ENCODE measurements around the gene TRAPPC14. TPM values are rescaled to one million over a fixed set of nuclear protein-coding genes. Genes with fewer than 3 reads are reported as not detected.
"Not testable (repeated sequence)": the region's sequence is repeated elsewhere in the genome, so short reads cannot be mapped to it uniquely, and the experiment has no call there.

The TRAPPC14 gene
- total and polyA plus RNA-seq, 9 donors = 5.8 to 13.9 (median 10.8) TPM

DNA sequence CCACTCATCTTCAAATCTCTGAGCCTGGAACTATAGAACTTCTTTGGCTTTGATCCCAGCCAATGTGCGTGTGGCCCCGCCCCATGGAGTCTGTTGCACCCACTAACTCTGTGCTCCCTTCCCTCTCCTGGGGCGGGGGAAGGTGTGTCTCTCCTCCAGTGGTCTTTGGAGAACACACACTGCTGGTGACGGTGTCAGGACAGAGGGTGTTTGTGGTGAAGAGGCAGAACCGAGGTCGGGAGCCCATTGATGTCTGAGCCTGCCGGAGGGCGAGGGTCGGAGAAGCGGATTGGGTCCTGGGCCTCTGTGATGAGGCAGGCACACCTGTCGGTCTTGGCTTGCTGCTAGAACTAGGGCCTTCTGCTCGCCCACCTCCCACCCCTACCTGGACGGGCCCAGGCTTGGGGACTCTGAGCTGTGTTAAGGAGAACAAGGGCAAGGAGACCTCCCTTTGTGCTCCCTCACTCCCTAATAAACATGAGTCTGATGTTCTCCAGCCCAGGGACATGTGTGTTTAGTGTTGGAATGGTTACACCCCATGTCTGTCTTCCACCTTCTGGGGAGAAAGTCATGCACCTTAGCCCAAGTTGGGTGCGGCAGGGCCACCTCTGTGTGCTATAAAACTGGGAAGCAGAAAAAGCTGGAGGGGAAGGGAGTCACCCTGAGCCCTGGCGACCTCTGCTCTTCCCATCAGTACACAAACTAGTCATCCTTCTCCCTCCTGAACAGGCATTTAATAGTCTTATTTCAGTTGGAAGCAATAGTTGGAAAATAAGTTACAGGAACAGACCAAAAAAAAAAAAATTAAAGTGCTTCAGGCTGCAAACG is 4.6 kb downstream of the TRAPPC14 start:
- whole genome bisulfite sequencing (ENCODE audit: insufficient coverage) = 50% methylated on average over 2 of the region's 16 CpGs
- DNase-seq = no peak
- Histone ChIP-seq H3K36me3 (ENCODE audit: control insufficient read depth, insufficient read depth, low read length) (peaks cover 45% of the 10 kb centered on the region), H3K27me3 (ENCODE audit: control insufficient read depth, insufficient read depth, low read length) (no peaks in the 10 kb centered on the region), H3K4me3 (ENCODE audit: low read length) (no peak overlapping the region), H3K27ac (ENCODE audit: low read length) (no peak overlapping the region), H3K4me1 (ENCODE audit: control insufficient read depth, insufficient read depth, low read length) (peaks cover 21% of the 10 kb centered on the region), H3K9me3 (replicated peaks; ENCODE audit: control insufficient read depth, low read depth, low read length) (no peaks in the 10 kb centered on the region)

DNA sequence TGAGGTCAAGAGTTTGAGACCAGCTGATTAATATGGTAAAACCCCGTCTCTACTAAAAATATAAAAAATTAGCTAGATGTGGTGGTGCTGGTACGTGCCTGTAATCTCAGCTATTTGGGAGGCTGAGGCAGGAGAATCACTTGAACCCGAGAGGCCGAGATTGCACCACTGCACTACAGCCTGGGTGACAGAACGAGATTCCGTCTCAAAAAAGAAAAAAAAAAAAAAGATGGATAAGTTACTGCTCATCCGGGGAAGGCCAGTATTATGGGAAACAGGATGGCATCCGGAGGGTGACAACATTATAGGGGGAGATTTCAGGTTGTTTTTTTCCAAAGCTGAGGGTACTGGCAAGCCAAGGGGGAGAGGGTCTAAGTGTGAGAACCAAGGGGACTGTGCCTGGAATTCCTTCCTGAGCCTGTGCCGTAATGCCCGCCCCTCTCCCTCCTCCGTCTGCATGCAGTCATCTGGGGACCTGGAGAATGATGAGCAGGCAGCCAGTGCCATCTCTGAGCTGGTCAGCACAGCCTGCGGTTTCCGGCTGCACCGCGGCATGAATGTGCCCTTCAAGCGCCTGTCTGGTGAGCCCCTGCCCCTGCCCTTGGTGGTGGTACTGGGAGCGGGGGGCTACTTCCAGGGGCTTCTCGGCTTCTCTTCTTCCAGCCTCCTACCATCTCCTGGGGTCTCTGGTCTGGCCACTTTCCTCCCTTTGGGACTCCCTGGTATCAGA is 5.4 kb downstream of the TRAPPC14 start:
- no peak overlapping the region for H3K27ac ChIP-seq (ENCODE audit: low read length)
- WGBS (ENCODE audit: insufficient coverage) = 82% methylated on average over 10 of the region's 18 CpGs
- H3K27me3 ChIP-seq (ENCODE audit: control insufficient read depth, insufficient read depth, low read length) = no peaks in the 10 kb centered on the region
- H3K4me3 ChIP-seq (ENCODE audit: low read length) = no peak overlapping the region
- H3K9me3 ChIP-seq (replicated peaks; ENCODE audit: control insufficient read depth, low read depth, low read length) = no peaks in the 10 kb centered on the region
- H3K4me1 ChIP-seq (ENCODE audit: control insufficient read depth, insufficient read depth, low read length) = peaks cover 23% of the 10 kb centered on the region
- no peak for DNase-seq
- H3K36me3 ChIP-seq (ENCODE audit: control insufficient read depth, insufficient read depth, low read length) = peaks cover 45% of the 10 kb centered on the region

DNA sequence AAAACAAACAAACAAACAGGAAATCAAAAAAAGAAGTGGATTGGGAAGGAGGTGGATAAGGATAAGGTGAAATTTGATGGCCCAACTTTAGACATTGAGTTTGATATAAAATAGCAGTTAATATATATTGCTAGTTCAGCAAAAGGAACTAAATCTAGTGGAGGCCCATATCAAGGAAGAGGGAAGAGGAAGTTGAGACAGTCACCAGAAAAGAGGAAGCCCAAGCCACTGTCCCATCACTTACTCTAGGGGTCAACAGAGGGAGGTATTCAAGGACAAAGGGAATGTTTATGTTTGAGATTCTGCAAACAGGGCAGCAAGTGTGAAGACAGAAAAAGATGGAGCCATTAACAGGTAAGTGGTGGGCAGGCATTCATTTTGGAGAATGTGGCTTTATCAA is 6.1 kb downstream of the TRAPPC14 start:
- H3K27me3 ChIP-seq (ENCODE audit: control insufficient read depth, insufficient read depth, low read length) = no peaks in the 10 kb centered on the region
- no peak overlapping the region for H3K27ac ChIP-seq (ENCODE audit: low read length)
- no peak for DNase-seq
- no peak overlapping the region for H3K4me3 ChIP-seq (ENCODE audit: low read length)
- peaks cover 45% of the 10 kb centered on the region for H3K36me3 ChIP-seq (ENCODE audit: control insufficient read depth, insufficient read depth, low read length)
- H3K9me3 ChIP-seq (replicated peaks; ENCODE audit: control insufficient read depth, low read depth, low read length) = no peaks in the 10 kb centered on the region
- H3K4me1 ChIP-seq (ENCODE audit: control insufficient read depth, insufficient read depth, low read length) = peaks cover 20% of the 10 kb centered on the region

DNA sequence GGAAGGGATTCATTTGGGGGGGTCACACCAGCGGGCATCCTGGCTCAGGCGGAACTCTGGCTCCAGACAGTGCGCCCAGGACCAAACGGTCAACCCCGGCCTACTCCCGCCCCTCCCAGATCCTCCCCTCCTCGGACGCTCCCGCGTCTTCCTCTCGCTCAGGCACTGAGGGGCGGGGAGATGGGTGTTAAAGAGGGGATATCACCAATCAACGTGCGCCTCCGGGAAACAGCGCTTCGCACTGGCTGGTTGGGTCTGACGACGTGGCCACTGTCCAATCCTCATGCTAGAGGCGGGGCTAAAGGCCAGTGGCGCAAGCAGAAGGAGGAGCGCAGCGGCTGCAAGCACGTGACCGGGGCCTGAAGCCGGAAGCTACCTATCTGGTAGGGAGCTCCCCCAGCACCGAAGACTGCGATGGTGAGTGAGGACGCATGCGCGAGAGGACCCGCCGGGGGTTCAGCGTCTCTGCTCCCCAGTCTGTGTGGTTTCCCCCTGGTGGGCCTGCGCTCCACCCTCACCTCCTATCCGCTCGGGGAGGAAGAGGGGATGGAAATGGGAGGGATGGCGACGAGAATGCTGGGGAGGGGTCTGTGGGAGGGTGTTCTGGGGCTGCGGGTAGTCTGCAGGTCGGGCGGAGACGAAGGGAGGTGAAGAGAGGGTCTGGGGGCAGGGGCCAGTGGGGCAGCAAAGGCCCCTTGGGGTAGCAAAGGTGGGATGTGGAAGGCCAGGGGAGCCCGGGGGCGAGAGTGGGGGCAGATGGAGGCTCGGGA is 9.8 kb downstream of the TRAPPC14 start, which contains the start of gene LAMTOR4:
TSS of gene LAMTOR4 (plus strand) at position 360 of the 770 bp plus-strand sequence. CDS start at position 415, 55 bp downstream.
- H3K4me1 ChIP-seq (ENCODE audit: control insufficient read depth, insufficient read depth, low read length) = peaks cover 15% of the 10 kb centered on the region
- DNase-seq = peak; percentile 100
- H3K27ac ChIP-seq (ENCODE audit: low read length) = peak within 1 kb of the TSS; percentile 86
- peak within 1 kb of the TSS; percentile 98 for H3K4me3 ChIP-seq (ENCODE audit: low read length)
- no peaks in the 10 kb centered on the region for H3K27me3 ChIP-seq (ENCODE audit: control insufficient read depth, insufficient read depth, low read length)
- H3K36me3 ChIP-seq (ENCODE audit: control insufficient read depth, insufficient read depth, low read length) = peaks cover 11% of the 10 kb centered on the region
- WGBS (ENCODE audit: insufficient coverage) = 0% methylated on average over 29 of the region's 46 CpGs
- no peaks in the 10 kb centered on the region for H3K9me3 ChIP-seq (replicated peaks; ENCODE audit: control insufficient read depth, low read depth, low read length)

- peaks cover 5% of the 10 kb centered on the region for H3K36me3 ChIP-seq (ENCODE audit: control insufficient read depth, insufficient read depth, low read length)
- DNase-seq = no peak
- no peaks in the 10 kb centered on the region for H3K9me3 ChIP-seq (replicated peaks; ENCODE audit: control insufficient read depth, low read depth, low read length)
- peak overlapping the region; percentile 86 for H3K27ac ChIP-seq (ENCODE audit: low read length)
- H3K27me3 ChIP-seq (ENCODE audit: control insufficient read depth, insufficient read depth, low read length) = no peaks in the 10 kb centered on the region
- WGBS (ENCODE audit: insufficient coverage) = 26% methylated on average over 11 of the region's 14 CpGs
- H3K4me3 ChIP-seq (ENCODE audit: low read length) = peak overlapping the region; percentile 51
- H3K4me1 ChIP-seq (ENCODE audit: control insufficient read depth, insufficient read depth, low read length) = peaks cover 15% of the 10 kb centered on the region
Observed at GRCh38 chr7:100148225-100148558, 10.3 kb downstream of the TRAPPC14 start.

- Histone ChIP-seq H3K4me3 (ENCODE audit: low read length) (no peak overlapping the region), H3K27ac (ENCODE audit: low read length) (no peak overlapping the region), H3K4me1 (ENCODE audit: control insufficient read depth, insufficient read depth, low read length) (peaks cover 15% of the 10 kb centered on the region), H3K27me3 (ENCODE audit: control insufficient read depth, insufficient read depth, low read length) (no peaks in the 10 kb centered on the region), H3K36me3 (ENCODE audit: control insufficient read depth, insufficient read depth, low read length) (no peaks in the 10 kb centered on the region), H3K9me3 (replicated peaks; ENCODE audit: control insufficient read depth, low read depth, low read length) (no peaks in the 10 kb centered on the region)
- no peak for DNase-seq
- WGBS (ENCODE audit: insufficient coverage) = no CpG with 5 or more reads among the region's 2 CpGs
Observed at GRCh38 chr7:100147278-100147677, 11.2 kb downstream of the TRAPPC14 start.

GRCh38 chr7:100146350-100146749 is 12.2 kb downstream of the TRAPPC14 start:
- WGBS (ENCODE audit: insufficient coverage) = 100% methylated on average over 2 of the region's 4 CpGs

GRCh38 chr7:100142461-100142860 is 16.1 kb downstream of the TRAPPC14 start:
- Histone ChIP-seq H3K27ac (ENCODE audit: low read length) (no peak overlapping the region), H3K27me3 (ENCODE audit: control insufficient read depth, insufficient read depth, low read length) (peaks cover 2% of the 10 kb centered on the region), H3K36me3 (ENCODE audit: control insufficient read depth, insufficient read depth, low read length) (no peaks in the 10 kb centered on the region), H3K4me1 (ENCODE audit: control insufficient read depth, insufficient read depth, low read length) (no peaks in the 10 kb centered on the region), H3K9me3 (replicated peaks; ENCODE audit: control insufficient read depth, low read depth, low read length) (no peaks in the 10 kb centered on the region), H3K4me3 (ENCODE audit: low read length) (no peak overlapping the region)
- no peak for DNase-seq
- 90% methylated on average over 3 of the region's 3 CpGs for WGBS (ENCODE audit: insufficient coverage)

More at GRCh38 chr7:100146350-100146749, 12.2 kb downstream of the TRAPPC14 start:
- peaks cover 15% of the 10 kb centered on the region for H3K4me1 ChIP-seq (ENCODE audit: control insufficient read depth, insufficient read depth, low read length)
- not testable (repeated sequence) for H3K9me3 ChIP-seq (replicated peaks; ENCODE audit: control insufficient read depth, low read depth, low read length); H3K36me3 ChIP-seq (ENCODE audit: control insufficient read depth, insufficient read depth, low read length); H3K27me3 ChIP-seq (ENCODE audit: control insufficient read depth, insufficient read depth, low read length); H3K4me3 ChIP-seq (ENCODE audit: low read length); H3K27ac ChIP-seq (ENCODE audit: low read length); DNase-seq

DNA sequence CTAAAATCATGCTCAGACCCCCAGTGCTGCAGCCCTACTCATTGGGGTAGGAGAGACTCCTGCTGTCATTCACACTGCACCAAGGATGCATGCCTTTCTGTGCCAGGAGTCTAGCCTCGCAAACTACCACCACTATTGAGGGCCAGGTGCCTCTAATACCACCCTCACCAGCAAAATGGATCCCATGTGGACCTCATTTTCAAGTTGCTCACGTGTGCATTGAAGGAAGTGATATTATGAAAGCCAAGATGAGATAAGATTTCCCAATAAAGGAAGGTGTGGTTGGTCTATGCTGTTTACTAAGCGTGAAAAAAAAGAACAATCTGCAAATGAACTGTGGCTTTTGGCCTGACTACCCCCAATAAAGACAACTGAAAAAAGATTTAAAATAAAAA is 17.0 kb downstream of the TRAPPC14 start:
- H3K36me3 ChIP-seq (ENCODE audit: control insufficient read depth, insufficient read depth, low read length) = no peaks in the 10 kb centered on the region
- no peaks in the 10 kb centered on the region for H3K9me3 ChIP-seq (replicated peaks; ENCODE audit: control insufficient read depth, low read depth, low read length)
- DNase-seq = no peak
- H3K27ac ChIP-seq (ENCODE audit: low read length) = no peak overlapping the region
- H3K27me3 ChIP-seq (ENCODE audit: control insufficient read depth, insufficient read depth, low read length) = peaks cover 2% of the 10 kb centered on the region
- no CpG with 5 or more reads among the region's 3 CpGs for WGBS (ENCODE audit: insufficient coverage)
- no peaks in the 10 kb centered on the region for H3K4me1 ChIP-seq (ENCODE audit: control insufficient read depth, insufficient read depth, low read length)
- no peak overlapping the region for H3K4me3 ChIP-seq (ENCODE audit: low read length)

Measured in muscle of leg (tissue), 11 donors.